H9 (cell line): ENCODE results near the gene FAF1. TPM values are rescaled to one million over a fixed set of nuclear protein-coding genes. Genes with fewer than 3 reads are reported as not detected.

Experiments
- DNase-seq: peaks from one replicate; pipeline ENCODE4 v3.0.0-alpha.2; 2017
- H2AFZ ChIP-seq: one replicate; pipeline ENCODE4 v1.6.1; 2013; ENCODE audit warnings: mild to moderate bottlenecking, low read length, control low read depth, moderate library complexity
- H2AK5ac ChIP-seq: 2 replicates; pipeline ENCODE4 v1.6.1; 2013; ENCODE audit warnings: low read length, control low read depth, mixed read lengths; ENCODE audit not compliant: insufficient read length
- H2BK120ac ChIP-seq: one replicate; pipeline ENCODE4 v1.6.1; 2013; ENCODE audit warnings: low read depth, mild to moderate bottlenecking, low read length, control low read depth, inconsistent platforms; ENCODE audit not compliant: poor library complexity, severe bottlenecking
- H2BK12ac ChIP-seq: 2 replicates; pipeline ENCODE4 v1.6.1; 2013; ENCODE audit warnings: low read length, control low read depth, mixed read lengths, low read depth; ENCODE audit not compliant: insufficient read length
- H2BK15ac ChIP-seq: 2 replicates; pipeline ENCODE4 v1.6.1; 2013; ENCODE audit warnings: low read depth, low read length, control low read depth
- H2BK20ac ChIP-seq: one replicate; pipeline ENCODE4 v1.6.1; 2013; ENCODE audit warnings: low read depth, mild to moderate bottlenecking, low read length, control low read depth, inconsistent platforms; ENCODE audit not compliant: poor library complexity, severe bottlenecking
- H2BK5ac ChIP-seq: 2 replicates; pipeline ENCODE4 v1.6.1; 2013; ENCODE audit warnings: low read length, control low read depth, mixed read lengths; ENCODE audit not compliant: insufficient read length
- H3K14ac ChIP-seq: 2 replicates; pipeline ENCODE4 v1.6.1; 2013; ENCODE audit warnings: low read length, control low read depth; ENCODE audit not compliant: insufficient read depth
- H3K18ac ChIP-seq: 2 replicates; pipeline ENCODE4 v1.6.1; 2013; ENCODE audit warnings: low read depth, mild to moderate bottlenecking, mixed read lengths, low read length, control low read depth; ENCODE audit not compliant: insufficient read length
- H3K23ac ChIP-seq: 2 replicates; pipeline ENCODE4 v1.6.1; 2013; ENCODE audit warnings: low read length, control low read depth, mixed read lengths, low read depth; ENCODE audit not compliant: insufficient read length
- H3K23me2 ChIP-seq: 2 replicates; pipeline ENCODE4 v1.6.1; 2013; ENCODE audit warnings: low read depth, mild to moderate bottlenecking, mixed read lengths, low read length, control low read depth; ENCODE audit not compliant: insufficient read length, poor library complexity, severe bottlenecking
- H3K27ac ChIP-seq: 2 replicates; pipeline ENCODE4 v1.5.1; 2013; ENCODE audit warnings: low read length, control low read depth, mixed read lengths, low read depth; ENCODE audit not compliant: insufficient read length
- H3K27me3 ChIP-seq: 2 replicates; pipeline ENCODE4 v1.6.1; 2013; ENCODE audit warnings: low read length, control low read depth, inconsistent platforms; ENCODE audit not compliant: insufficient read depth
- H3K4ac ChIP-seq: 2 replicates; pipeline ENCODE4 v1.6.1; 2013; ENCODE audit warnings: low read depth, mild to moderate bottlenecking, control low read depth, inconsistent platforms, low read length, moderate library complexity
- H3K4me1 ChIP-seq: 2 replicates; pipeline ENCODE4 v1.6.1; 2013; ENCODE audit warnings: low read length, control low read depth, inconsistent platforms; ENCODE audit not compliant: insufficient read depth
- H3K4me2 ChIP-seq: 2 replicates; pipeline ENCODE4 v1.6.1; 2013; ENCODE audit warnings: low read length, control low read depth, mixed read lengths; ENCODE audit not compliant: insufficient read length, insufficient read depth
- H3K56ac ChIP-seq: 2 replicates; pipeline ENCODE4 v1.6.1; 2013; ENCODE audit warnings: low read depth, mild to moderate bottlenecking, mixed read lengths, low read length, control low read depth; ENCODE audit not compliant: insufficient read length
- H3K79me1 ChIP-seq: 2 replicates; pipeline ENCODE4 v1.6.1; 2013; ENCODE audit warnings: low read depth, mild to moderate bottlenecking, moderate library complexity, low read length, control low read depth, inconsistent platforms; ENCODE audit not compliant: insufficient read depth, poor library complexity, severe bottlenecking
- H3K79me2 ChIP-seq: 2 replicates; pipeline ENCODE4 v1.6.1; 2013; ENCODE audit warnings: low read length, control low read depth, inconsistent platforms; ENCODE audit not compliant: insufficient read depth
- H3K9ac ChIP-seq: 2 replicates; pipeline ENCODE4 v1.6.1; 2013; ENCODE audit warnings: low read length, control low read depth, mixed read lengths; ENCODE audit not compliant: insufficient read length; ENCODE audit errors: extremely low read depth
- H3K9me3 ChIP-seq: one replicate; pipeline ENCODE4 v1.6.1; 2013; ENCODE audit warnings: low read depth, low read length, inconsistent platforms; ENCODE audit not compliant: control insufficient read depth
- H3T11ph ChIP-seq: one replicate; pipeline ENCODE4 v1.6.1; 2013; ENCODE audit warnings: mild to moderate bottlenecking, low read length, control low read depth, inconsistent platforms
- H4K20me1 ChIP-seq: one replicate; pipeline ENCODE4 v1.6.1; 2013; ENCODE audit not compliant: control insufficient read depth, insufficient read length, insufficient read depth
- H4K5ac ChIP-seq: 2 replicates; pipeline ENCODE4 v1.6.1; 2013; ENCODE audit warnings: low read depth, mild to moderate bottlenecking, mixed read lengths, low read length, control low read depth; ENCODE audit not compliant: insufficient read length
- H4K8ac ChIP-seq: replicated peaks from 2 replicates; pipeline ENCODE4 v1.6.1; 2013; ENCODE audit warnings: low read length, control low read depth, mixed read lengths, low read depth; ENCODE audit not compliant: insufficient read length
- H4K91ac ChIP-seq: 2 replicates; pipeline ENCODE4 v1.6.1; 2013; ENCODE audit warnings: low read depth, mild to moderate bottlenecking, moderate library complexity, mixed read lengths, low read length, control low read depth; ENCODE audit not compliant: insufficient read length
- H3K27ac Mint-ChIP-seq, 3 experiments: 2 replicates in 2 of 3; 3 replicates in 1 of 3; pipeline ENCODE4 v1.8.0; 2020 to 2021; ENCODE audit warnings: mixed read lengths in 3 of 3, mild to moderate bottlenecking in 1 of 3, moderate library complexity in 1 of 3
- H3K27me3 Mint-ChIP-seq: 2 replicates; pipeline ENCODE4 v1.8.0; 2021; ENCODE audit warnings: low read depth, mild to moderate bottlenecking, moderate library complexity, mixed read lengths
- H3K36me3 Mint-ChIP-seq, 3 experiments: 2 replicates in 2 of 3; 3 replicates in 1 of 3; pipeline ENCODE4 v1.8.0; 2020 to 2021; ENCODE audit warnings: low read depth in 3 of 3, mixed read lengths in 3 of 3; ENCODE audit not compliant: insufficient read depth in 1 of 3
- H3K4me1 Mint-ChIP-seq, 2 experiments: 2 replicates each; pipeline ENCODE4 v1.8.0; 2020; ENCODE audit warnings: mixed read lengths in 2 of 2
- H3K4me3 Mint-ChIP-seq, 2 experiments: 2 replicates in 1 of 2; 3 replicates in 1 of 2; pipeline ENCODE4 v1.8.0; 2020 to 2021; ENCODE audit warnings: mild to moderate bottlenecking in 2 of 2, mixed read lengths in 2 of 2, moderate library complexity in 1 of 2
- H3K9me3 Mint-ChIP-seq, 2 experiments: 2 replicates in 1 of 2; 3 replicates in 1 of 2; pipeline ENCODE4 v1.8.0; 2020; ENCODE audit warnings: mild to moderate bottlenecking in 2 of 2, mixed read lengths in 2 of 2, moderate library complexity in 1 of 2
- CTCF ChIP-seq: fragments of 200-600 bp; sonication (generic); conservative IDR thresholded peaks from 3 replicates; pipeline ENCODE4 v1.8.0; 2021; ENCODE audit warnings: antibody characterized with exemption, mild to moderate bottlenecking
- WGBS: extraction: QIAGEN DNeasy Blood & Tissue Kit; methylation state at CpG from one replicate; pipeline ENCODE4 v1.1.7; 2013; ENCODE audit warnings: missing lambda C conversion rate, low lambda C conversion rate, mixed read lengths; ENCODE audit not compliant: insufficient read length; ENCODE audit errors: extremely low coverage; 5-methylcytosine and 5-hydroxymethylcytosine counted together
- total RNA-seq: library from RNA; stranded (reverse); gene quantifications from 2 replicates; pipeline ENCODE4 v1.2.1, GENCODE V29; 2021

The FAF1 gene
- total RNA-seq, 1 experiment from 2014 or later = 60.8 TPM

- H3K27ac ChIP-seq = no peak overlapping the region
- WGBS = no CpG with 5 or more reads among the region's 26 CpGs
Observed at GRCh38 chr1:50976890-50977574, 17.0 kb upstream of the FAF1 start.

More at GRCh38 chr1:50976890-50977574, 17.0 kb upstream of the FAF1 start:
- H3K9ac ChIP-seq = no peak overlapping the region
- H3K23ac ChIP-seq = no peak overlapping the region
- no peak overlapping the region for H3K27ac Mint-ChIP-seq
- no peak overlapping the region for H4K8ac ChIP-seq
- H3K4me3 Mint-ChIP-seq = peak overlapping the region; percentile 65 to 80
- H3K23me2 ChIP-seq = peaks cover 6% of the 10 kb centered on the region
- H3K9me3 Mint-ChIP-seq = peaks cover 3% of the 10 kb centered on the region in 2 experiments; a peak in 1 of 5 replicates
- H3K9me3 ChIP-seq = no peaks in the 10 kb centered on the region
- H3K4me1 ChIP-seq = 0 out of 2 replicates have a peak, but pooled peaks cover 2% of the 10 kb centered on the region
- H3T11ph ChIP-seq = no peak overlapping the region
- H3K27me3 Mint-ChIP-seq = peaks cover 96% of the 10 kb centered on the region
- TF ChIP-seq CTCF = no peak
- no peak overlapping the region for H4K91ac ChIP-seq
- H2AK5ac ChIP-seq = no peak overlapping the region
- H3K36me3 Mint-ChIP-seq = no peaks in the 10 kb centered on the region; a peak in 1 of 7 replicates
- H4K5ac ChIP-seq = no peak overlapping the region
- H4K20me1 ChIP-seq = no peaks in the 10 kb centered on the region
- H3K4ac ChIP-seq = no peak overlapping the region
- H3K56ac ChIP-seq = no peak overlapping the region
- H2BK120ac ChIP-seq = no peak overlapping the region
- peak overlapping the region; percentile 89 for H3K4me2 ChIP-seq
- H2BK15ac ChIP-seq = no peak overlapping the region
- peak; percentile 40 for DNase-seq
- peaks cover 21 to 29% of the 10 kb centered on the region in 2 experiments for H3K4me1 Mint-ChIP-seq
- peaks cover 48% of the 10 kb centered on the region for H3K27me3 ChIP-seq
- no peak overlapping the region for H3K14ac ChIP-seq
- H2BK20ac ChIP-seq = no peak overlapping the region
- no peaks in the 10 kb centered on the region for H3K79me2 ChIP-seq
- no peak overlapping the region for H2BK12ac ChIP-seq
- no peak overlapping the region for H2AFZ ChIP-seq
- H2BK5ac ChIP-seq = no peak overlapping the region
- no peak overlapping the region for H3K18ac ChIP-seq
- no peaks in the 10 kb centered on the region for H3K79me1 ChIP-seq
